ENCODE results near the gene HOXB9. TPM values are rescaled to one million over a fixed set of nuclear protein-coding genes. Genes with fewer than 3 reads are reported as not detected.

HOXB9 gene
- total and polyA plus RNA-seq, 9 of the 15 experiments (the other 6 are each of a cell fraction or from before 2014, with no cell fraction given) = 3.1 to 196 (median 77.6) TPM

DNA sequence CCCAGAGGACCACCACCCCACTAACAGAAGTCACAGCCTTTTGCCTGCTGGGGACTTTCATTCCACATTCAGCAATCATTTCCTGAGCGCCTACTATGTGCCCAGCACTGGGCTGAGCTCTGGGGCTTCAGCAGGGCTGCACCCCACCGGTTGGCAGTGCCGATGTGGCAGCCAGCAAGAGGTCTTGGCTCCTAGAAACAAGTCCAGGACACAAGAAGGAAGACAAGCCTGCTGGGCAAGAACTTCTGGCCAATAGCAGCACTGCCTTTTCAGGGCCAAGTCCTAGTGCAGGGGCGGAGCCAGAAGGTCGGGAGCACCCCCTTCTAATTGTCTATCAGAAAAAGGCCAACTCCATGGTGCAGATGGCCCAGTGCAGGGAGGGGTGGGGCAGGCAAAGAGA is 13.0 kb upstream of the HOXB9 start:
- in situ Hi-C loops (cut with MboI) = no loop called here
- peak; percentile 90 for FAIRE-seq
- H3K79me2 ChIP-seq (ENCODE audit: control insufficient read depth, insufficient read depth, low read length) = peaks cover 23% of the 10 kb centered on the region; the same call in 2 of the 3 replicates
- TF ChIP-seq, protein P1, sequence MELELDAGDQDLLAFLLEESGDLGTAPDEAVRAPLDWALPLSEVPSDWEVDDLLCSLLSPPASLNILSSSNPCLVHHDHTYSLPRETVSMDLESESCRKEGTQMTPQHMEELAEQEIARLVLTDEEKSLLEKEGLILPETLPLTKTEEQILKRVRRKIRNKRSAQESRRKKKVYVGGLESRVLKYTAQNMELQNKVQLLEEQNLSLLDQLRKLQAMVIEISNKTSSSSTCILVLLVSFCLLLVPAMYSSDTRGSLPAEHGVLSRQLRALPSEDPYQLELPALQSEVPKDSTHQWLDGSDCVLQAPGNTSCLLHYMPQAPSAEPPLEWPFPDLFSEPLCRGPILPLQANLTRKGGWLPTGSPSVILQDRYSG (tag; conservative IDR thresholded peaks at IDR 0.05; ENCODE audit: low read depth) = no peak
- TF ChIP-seq SREBF2 (CRISPR knock-in tag; IDR thresholded peaks at IDR 0.05) (no peak), ZNF354B (CRISPR knock-in tag; IDR thresholded peaks at IDR 0.05) (no peak), ZNF143 (CRISPR knock-in tag; IDR thresholded peaks at IDR 0.05) (no peak), PURB (CRISPR knock-in tag; IDR thresholded peaks at IDR 0.05; ENCODE audit: low read depth) (no peak), RBFOX2 (IDR thresholded peaks at IDR 0.05; ENCODE audit: low read depth, low read length) (no peak), CBFB (CRISPR knock-in tag; IDR thresholded peaks at IDR 0.05) (no peak), MEF2D (tag; conservative IDR thresholded peaks at IDR 0.05; ENCODE audit: low read depth) (no peak), DACH1 (IDR thresholded peaks at IDR 0.05; ENCODE audit: partially characterized antibody) (no peak), ARID3A (IDR thresholded peaks at IDR 0.05; ENCODE audit: borderline replicate concordance, low read depth, low read length) (no peak), SAP30 (IDR thresholded peaks at IDR 0.05; ENCODE audit: borderline replicate concordance, insufficient read depth, low read depth, low read length, poor library complexity, severe bottlenecking) (no peak), POLR2G (IDR thresholded peaks at IDR 0.05; ENCODE audit: low read depth, low read length) (0 out of 2 replicates have a peak, but pooled peaks have one; percentile 21), ZSCAN29 (IDR thresholded peaks at IDR 0.05) (no peak), FOXK1 (CRISPR knock-in tag; IDR thresholded peaks at IDR 0.05; ENCODE audit: borderline replicate concordance) (no peak), ZKSCAN1 (IDR thresholded peaks at IDR 0.05; ENCODE audit: low read depth, low read length) (peak; percentile 93)
- TF ChIP-seq, protein P2, sequence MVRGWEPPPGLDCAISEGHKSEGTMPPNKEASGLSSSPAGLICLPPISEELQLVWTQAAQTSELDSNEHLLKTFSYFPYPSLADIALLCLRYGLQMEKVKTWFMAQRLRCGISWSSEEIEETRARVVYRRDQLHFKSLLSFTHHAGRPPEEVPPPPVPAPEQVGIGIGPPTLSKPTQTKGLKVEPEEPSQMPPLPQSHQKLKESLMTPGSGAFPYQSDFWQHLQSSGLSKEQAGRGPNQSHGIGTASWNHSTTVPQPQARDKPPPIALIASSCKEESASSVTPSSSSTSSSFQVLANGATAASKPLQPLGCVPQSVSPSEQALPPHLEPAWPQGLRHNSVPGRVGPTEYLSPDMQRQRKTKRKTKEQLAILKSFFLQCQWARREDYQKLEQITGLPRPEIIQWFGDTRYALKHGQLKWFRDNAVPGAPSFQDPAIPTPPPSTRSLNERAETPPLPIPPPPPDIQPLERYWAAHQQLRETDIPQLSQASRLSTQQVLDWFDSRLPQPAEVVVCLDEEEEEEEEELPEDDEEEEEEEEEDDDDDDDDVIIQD (CRISPR knock-in tag; IDR thresholded peaks at IDR 0.05) = no peak
- TF ChIP-seq, protein P3, sequence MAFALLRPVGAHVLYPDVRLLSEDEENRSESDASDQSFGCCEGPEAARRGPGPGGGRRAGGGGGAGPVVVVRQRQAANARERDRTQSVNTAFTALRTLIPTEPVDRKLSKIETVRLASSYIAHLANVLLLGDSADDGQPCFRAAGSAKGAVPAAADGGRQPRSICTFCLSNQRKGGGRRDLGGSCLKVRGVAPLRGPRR (CRISPR knock-in tag; IDR thresholded peaks at IDR 0.05) = no peak

More for the DNA sequence above, 13.0 kb upstream of the HOXB9 start:
- BruUV-seq (replicated peaks) = no TSS peak
- 30% methylated on average over 5 of the region's 5 CpGs for whole genome bisulfite sequencing (ENCODE audit: insufficient coverage, low coverage, missing lambda C conversion rate)
- POLR2A ChIA-PET = interaction anchor here (0.7 to 5.1 kb wide), 4 partner anchors 10 to 34 kb away, joined by 3 to 23 read pairs (median 9); partner anchors contain the start of genes HOXB6 and HOXB9
- peaks cover 4% of the 10 kb centered on the region for H3K9me1 ChIP-seq (ENCODE audit: control insufficient read depth, insufficient read depth, low read length)
- no peaks in the 10 kb centered on the region for H4K20me1 ChIP-seq (replicated peaks; ENCODE audit: control insufficient read depth, insufficient read depth, low read length)
- peak overlapping the region; percentile 39; the same call in 1 of the 3 replicates for H3K27ac ChIP-seq (ENCODE audit: extremely low read depth, low read depth, low read length)
- H3K9ac ChIP-seq (ENCODE audit: insufficient read depth in 1 of 2, low read depth in 2 of 2, low read length in 2 of 2) = peak overlapping the region; percentile 20 to 33; a peak in 2 of 4 replicates
- ATAC-seq = peak; percentile 80
- no peak overlapping the region for H3K4me3 ChIP-seq
- CTCF ChIA-PET (ENCODE audit: low intra/inter-chr PET ratio) = no interaction called here
- DNase-seq (ENCODE audit: extremely low read depth in 1 of 4, low spot score in 3 of 4) = peak; percentile 68 to 83 (median 78)
- peaks cover 8% of the 10 kb centered on the region; the same call in 1 of the 3 replicates for H3K36me3 ChIP-seq (ENCODE audit: control insufficient read depth, insufficient read depth, low read length)
- H3K4me1 ChIP-seq (replicated peaks in 1 of 2; ENCODE audit: control insufficient read depth in 2 of 2, insufficient read depth in 2 of 2, low read length in 2 of 2) = peaks cover 41 to 50% of the 10 kb centered on the region in 2 experiments
- peak overlapping the region; percentile 51 for H2AFZ ChIP-seq (ENCODE audit: low read depth, low read length)
- no peaks in the 10 kb centered on the region for H3K27me3 ChIP-seq (ENCODE audit: control insufficient read depth in 2 of 2, insufficient read depth in 2 of 2, low read length in 2 of 2)
- intact Hi-C loops (cut with micrococcal nuclease) = no loop called here
- H3K4me2 ChIP-seq (ENCODE audit: insufficient read depth, low read length) = peak overlapping the region; percentile 48
- no peaks in the 10 kb centered on the region for H3K9me3 ChIP-seq (replicated peaks; ENCODE audit: control insufficient read depth, insufficient read depth, low read depth, low read length)

All from K562 (cell line).